ENCODE data around the gene ZSWIM7.

DNA sequence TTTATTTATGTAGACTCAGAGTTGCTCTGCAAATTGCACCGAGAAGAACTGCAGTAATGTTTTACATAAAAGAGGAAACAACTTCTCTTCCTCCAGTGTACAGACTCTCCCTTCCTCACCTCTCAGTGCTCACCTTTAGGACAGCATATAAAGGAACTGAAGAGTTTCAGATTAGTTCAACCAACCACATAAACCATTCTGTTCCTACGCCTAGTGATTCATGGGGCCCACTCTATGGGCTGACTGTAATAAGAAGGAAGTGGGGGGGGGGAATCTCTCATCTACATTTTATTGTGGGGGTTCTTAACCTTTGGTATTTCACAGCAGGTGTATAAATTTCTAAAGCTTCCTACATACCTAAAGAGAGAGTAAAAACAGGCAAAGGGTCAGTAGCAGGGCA, 18.3 kb downstream of the ZSWIM7 start:
- TF ChIP-seq, protein P1, sequence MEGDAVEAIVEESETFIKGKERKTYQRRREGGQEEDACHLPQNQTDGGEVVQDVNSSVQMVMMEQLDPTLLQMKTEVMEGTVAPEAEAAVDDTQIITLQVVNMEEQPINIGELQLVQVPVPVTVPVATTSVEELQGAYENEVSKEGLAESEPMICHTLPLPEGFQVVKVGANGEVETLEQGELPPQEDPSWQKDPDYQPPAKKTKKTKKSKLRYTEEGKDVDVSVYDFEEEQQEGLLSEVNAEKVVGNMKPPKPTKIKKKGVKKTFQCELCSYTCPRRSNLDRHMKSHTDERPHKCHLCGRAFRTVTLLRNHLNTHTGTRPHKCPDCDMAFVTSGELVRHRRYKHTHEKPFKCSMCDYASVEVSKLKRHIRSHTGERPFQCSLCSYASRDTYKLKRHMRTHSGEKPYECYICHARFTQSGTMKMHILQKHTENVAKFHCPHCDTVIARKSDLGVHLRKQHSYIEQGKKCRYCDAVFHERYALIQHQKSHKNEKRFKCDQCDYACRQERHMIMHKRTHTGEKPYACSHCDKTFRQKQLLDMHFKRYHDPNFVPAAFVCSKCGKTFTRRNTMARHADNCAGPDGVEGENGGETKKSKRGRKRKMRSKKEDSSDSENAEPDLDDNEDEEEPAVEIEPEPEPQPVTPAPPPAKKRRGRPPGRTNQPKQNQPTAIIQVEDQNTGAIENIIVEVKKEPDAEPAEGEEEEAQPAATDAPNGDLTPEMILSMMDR (IDR thresholded peaks at IDR 0.05; ENCODE audit: borderline replicate concordance, extremely low read depth, low read length, poor library complexity, severe bottlenecking) = no peak
- no peak for TF ChIP-seq EZH2 (IDR thresholded peaks at IDR 0.05; ENCODE audit: borderline replicate concordance, low read depth, low read length, severe bottlenecking)
